Measurements from ENCODE around the gene LRATD1. TPM values are rescaled to one million over a fixed set of nuclear protein-coding genes. Genes with fewer than 3 reads are reported as not detected.

LRATD1 gene
- total RNA-seq, 1 donor from 2014 or later = 1.9 TPM

DNA sequence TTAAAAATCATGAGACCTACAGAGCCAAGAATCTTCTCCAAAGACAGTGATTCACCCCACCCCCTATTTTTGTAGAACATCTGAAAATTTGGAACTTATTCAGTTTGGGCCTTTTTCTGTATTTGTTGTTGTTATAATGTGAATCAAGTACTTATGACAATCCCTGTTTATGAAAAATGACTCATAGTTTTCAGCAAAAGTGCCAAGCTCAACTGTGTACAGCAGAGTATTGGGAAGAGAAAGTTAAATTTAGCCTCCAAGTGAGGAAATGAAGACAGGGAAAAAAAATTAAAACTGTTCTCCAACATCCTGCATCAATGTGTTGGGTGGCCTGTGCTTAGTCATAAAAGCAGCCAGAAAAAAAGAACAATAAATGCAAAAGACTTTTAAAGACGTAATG, 46.2 kb downstream of the LRATD1 start:
- H4K20me1 ChIP-seq (ENCODE audit: low read depth) = peaks cover 5% of the 10 kb centered on the region
- H3K79me2 ChIP-seq (ENCODE audit: low read depth) = no peaks in the 10 kb centered on the region
- no peak overlapping the region for H3K27ac ChIP-seq
- H3F3A ChIP-seq (ENCODE audit: low read depth) = peaks cover 8% of the 10 kb centered on the region
- H3K9me3 ChIP-seq (ENCODE audit: low read depth) = no peaks in the 10 kb centered on the region
- no peaks in the 10 kb centered on the region for H3K36me3 ChIP-seq
- H3K9me3 Mint-ChIP-seq = no peaks in the 10 kb centered on the region
- peaks cover 21% of the 10 kb centered on the region for H3K4me1 ChIP-seq
- H3K4me3 ChIP-seq = no peak overlapping the region
- no peaks in the 10 kb centered on the region for H3K36me3 Mint-ChIP-seq
- no peak overlapping the region for H3K4me3 Mint-ChIP-seq
- no peak overlapping the region for H3K9ac ChIP-seq
- TF ChIP-seq EZH2 (IDR thresholded peaks at IDR 0.05) (no peak), EZH2phosphoT487 (IDR thresholded peaks at IDR 0.05) (no peak)
- TF ChIP-seq, protein P1, sequence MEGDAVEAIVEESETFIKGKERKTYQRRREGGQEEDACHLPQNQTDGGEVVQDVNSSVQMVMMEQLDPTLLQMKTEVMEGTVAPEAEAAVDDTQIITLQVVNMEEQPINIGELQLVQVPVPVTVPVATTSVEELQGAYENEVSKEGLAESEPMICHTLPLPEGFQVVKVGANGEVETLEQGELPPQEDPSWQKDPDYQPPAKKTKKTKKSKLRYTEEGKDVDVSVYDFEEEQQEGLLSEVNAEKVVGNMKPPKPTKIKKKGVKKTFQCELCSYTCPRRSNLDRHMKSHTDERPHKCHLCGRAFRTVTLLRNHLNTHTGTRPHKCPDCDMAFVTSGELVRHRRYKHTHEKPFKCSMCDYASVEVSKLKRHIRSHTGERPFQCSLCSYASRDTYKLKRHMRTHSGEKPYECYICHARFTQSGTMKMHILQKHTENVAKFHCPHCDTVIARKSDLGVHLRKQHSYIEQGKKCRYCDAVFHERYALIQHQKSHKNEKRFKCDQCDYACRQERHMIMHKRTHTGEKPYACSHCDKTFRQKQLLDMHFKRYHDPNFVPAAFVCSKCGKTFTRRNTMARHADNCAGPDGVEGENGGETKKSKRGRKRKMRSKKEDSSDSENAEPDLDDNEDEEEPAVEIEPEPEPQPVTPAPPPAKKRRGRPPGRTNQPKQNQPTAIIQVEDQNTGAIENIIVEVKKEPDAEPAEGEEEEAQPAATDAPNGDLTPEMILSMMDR (IDR thresholded peaks at IDR 0.05) = no peak
- H2AFZ ChIP-seq (replicated peaks) = no peak overlapping the region
- H3K27me3 ChIP-seq = no peaks in the 10 kb centered on the region
- DNase-seq (ENCODE audit: low spot score) = no peak
- H3K4me2 ChIP-seq = no peak overlapping the region
- no peak overlapping the region for H3K27ac Mint-ChIP-seq
- H3K27me3 Mint-ChIP-seq (ENCODE audit: insufficient read depth, low read depth) = no peaks in the 10 kb centered on the region
- peaks cover 31% of the 10 kb centered on the region for H3K4me1 Mint-ChIP-seq

DNA sequence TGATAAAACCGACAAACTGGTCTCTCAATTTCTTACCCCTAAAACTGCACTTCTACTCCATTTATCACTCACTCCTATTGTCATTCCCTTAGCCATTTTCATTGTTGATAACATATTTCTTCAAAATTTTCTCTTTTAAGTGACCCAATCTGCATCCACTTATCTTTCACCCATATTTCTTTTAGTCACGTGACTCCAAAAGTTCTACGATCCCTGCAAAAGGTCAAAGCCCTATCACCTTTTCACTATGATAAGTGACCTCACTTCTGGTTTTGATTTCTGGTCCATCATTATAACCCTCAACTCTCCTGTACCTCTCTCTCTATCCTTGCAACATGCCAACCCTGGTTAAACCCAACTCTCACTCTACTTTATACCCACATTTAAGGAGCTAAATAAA, 49.1 kb downstream of the LRATD1 start:
- Histone ChIP-seq H3K27ac (no peak overlapping the region), H3K4me1 (no peaks in the 10 kb centered on the region), H3K36me3 (no peaks in the 10 kb centered on the region), H3K27me3 (no peaks in the 10 kb centered on the region), H2AFZ (replicated peaks) (no peak overlapping the region), H3K9ac (no peak overlapping the region), H3K9me3 (ENCODE audit: low read depth) (no peaks in the 10 kb centered on the region), H3K79me2 (ENCODE audit: low read depth) (no peaks in the 10 kb centered on the region), H4K20me1 (ENCODE audit: low read depth) (no peaks in the 10 kb centered on the region), H3F3A (ENCODE audit: low read depth) (no peaks in the 10 kb centered on the region), H3K4me3 (no peak overlapping the region), H3K4me2 (no peak overlapping the region)
- Mint-ChIP-seq H3K4me1 (peaks cover 14% of the 10 kb centered on the region), H3K27me3 (ENCODE audit: insufficient read depth, low read depth) (peaks cover 3% of the 10 kb centered on the region), H3K9me3 (no peaks in the 10 kb centered on the region), H3K27ac (no peak overlapping the region), H3K4me3 (no peak overlapping the region), H3K36me3 (no peaks in the 10 kb centered on the region)
- no peak for DNase-seq (ENCODE audit: low spot score)
- TF ChIP-seq, protein P1 (IDR thresholded peaks at IDR 0.05) = no peak
- TF ChIP-seq EZH2 (IDR thresholded peaks at IDR 0.05) (no peak), EZH2phosphoT487 (IDR thresholded peaks at IDR 0.05) (no peak)

All from neural progenitor cell (in vitro differentiated cells).